ENCODE results near the gene ZNF827.

ZNF827 gene

GRCh38 chr4:145867406-145867805, 71.2 kb downstream of the ZNF827 start (continued):
- TF ChIP-seq ZNF565 (CRISPR knock-in tag; conservative IDR thresholded peaks at IDR 0.05; ENCODE audit: low read depth) (no peak), RARB (CRISPR knock-in tag; IDR thresholded peaks at IDR 0.05) (no peak), ZFP30 (CRISPR knock-in tag; IDR thresholded peaks at IDR 0.05) (no peak), TCF4 (CRISPR knock-in tag; IDR thresholded peaks at IDR 0.05; ENCODE audit: borderline replicate concordance) (no peak), PPARA (CRISPR knock-in tag; IDR thresholded peaks at IDR 0.05; ENCODE audit: borderline replicate concordance) (no peak), CREB5 (CRISPR knock-in tag; IDR thresholded peaks at IDR 0.05; ENCODE audit: low read depth) (no peak)
- TF ChIP-seq, protein P1, sequence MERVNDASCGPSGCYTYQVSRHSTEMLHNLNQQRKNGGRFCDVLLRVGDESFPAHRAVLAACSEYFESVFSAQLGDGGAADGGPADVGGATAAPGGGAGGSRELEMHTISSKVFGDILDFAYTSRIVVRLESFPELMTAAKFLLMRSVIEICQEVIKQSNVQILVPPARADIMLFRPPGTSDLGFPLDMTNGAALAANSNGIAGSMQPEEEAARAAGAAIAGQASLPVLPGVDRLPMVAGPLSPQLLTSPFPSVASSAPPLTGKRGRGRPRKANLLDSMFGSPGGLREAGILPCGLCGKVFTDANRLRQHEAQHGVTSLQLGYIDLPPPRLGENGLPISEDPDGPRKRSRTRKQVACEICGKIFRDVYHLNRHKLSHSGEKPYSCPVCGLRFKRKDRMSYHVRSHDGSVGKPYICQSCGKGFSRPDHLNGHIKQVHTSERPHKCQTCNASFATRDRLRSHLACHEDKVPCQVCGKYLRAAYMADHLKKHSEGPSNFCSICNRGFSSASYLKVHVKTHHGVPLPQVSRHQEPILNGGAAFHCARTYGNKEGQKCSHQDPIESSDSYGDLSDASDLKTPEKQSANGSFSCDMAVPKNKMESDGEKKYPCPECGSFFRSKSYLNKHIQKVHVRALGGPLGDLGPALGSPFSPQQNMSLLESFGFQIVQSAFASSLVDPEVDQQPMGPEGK (CRISPR knock-in tag; IDR thresholded peaks at IDR 0.05; ENCODE audit: borderline replicate concordance): no peak
- TF ChIP-seq, protein P2, sequence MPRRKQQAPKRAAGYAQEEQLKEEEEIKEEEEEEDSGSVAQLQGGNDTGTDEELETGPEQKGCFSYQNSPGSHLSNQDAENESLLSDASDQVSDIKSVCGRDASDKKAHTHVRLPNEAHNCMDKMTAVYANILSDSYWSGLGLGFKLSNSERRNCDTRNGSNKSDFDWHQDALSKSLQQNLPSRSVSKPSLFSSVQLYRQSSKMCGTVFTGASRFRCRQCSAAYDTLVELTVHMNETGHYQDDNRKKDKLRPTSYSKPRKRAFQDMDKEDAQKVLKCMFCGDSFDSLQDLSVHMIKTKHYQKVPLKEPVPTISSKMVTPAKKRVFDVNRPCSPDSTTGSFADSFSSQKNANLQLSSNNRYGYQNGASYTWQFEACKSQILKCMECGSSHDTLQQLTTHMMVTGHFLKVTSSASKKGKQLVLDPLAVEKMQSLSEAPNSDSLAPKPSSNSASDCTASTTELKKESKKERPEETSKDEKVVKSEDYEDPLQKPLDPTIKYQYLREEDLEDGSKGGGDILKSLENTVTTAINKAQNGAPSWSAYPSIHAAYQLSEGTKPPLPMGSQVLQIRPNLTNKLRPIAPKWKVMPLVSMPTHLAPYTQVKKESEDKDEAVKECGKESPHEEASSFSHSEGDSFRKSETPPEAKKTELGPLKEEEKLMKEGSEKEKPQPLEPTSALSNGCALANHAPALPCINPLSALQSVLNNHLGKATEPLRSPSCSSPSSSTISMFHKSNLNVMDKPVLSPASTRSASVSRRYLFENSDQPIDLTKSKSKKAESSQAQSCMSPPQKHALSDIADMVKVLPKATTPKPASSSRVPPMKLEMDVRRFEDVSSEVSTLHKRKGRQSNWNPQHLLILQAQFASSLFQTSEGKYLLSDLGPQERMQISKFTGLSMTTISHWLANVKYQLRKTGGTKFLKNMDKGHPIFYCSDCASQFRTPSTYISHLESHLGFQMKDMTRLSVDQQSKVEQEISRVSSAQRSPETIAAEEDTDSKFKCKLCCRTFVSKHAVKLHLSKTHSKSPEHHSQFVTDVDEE (CRISPR knock-in tag; IDR thresholded peaks at IDR 0.05): no peak

DNA sequence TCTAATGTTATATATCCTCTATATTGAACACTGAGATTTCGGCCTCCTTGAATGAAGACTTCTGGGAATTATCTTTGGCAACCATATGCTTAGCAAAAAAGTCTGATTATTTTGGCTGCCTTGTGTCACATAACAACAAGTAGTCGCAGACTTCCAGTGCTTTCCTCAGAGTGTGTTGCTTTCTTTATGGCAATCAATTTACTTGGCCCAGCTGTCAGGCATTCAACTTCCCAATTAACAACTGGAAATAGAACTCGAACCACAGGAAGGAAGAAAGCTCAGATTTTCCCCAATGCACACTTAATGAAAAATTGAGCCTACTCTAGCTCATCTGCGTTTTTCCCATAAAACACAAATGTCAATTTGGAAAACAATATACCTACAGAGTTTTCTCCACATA, 71.6 kb downstream of the ZNF827 start:
- TF ChIP-seq ZNF565 (CRISPR knock-in tag; conservative IDR thresholded peaks at IDR 0.05; ENCODE audit: low read depth): no peak
- no peak for TF ChIP-seq BACH2 (CRISPR knock-in tag; IDR thresholded peaks at IDR 0.05; ENCODE audit: borderline replicate concordance)
- no peak for TF ChIP-seq ZNF70 (CRISPR knock-in tag; IDR thresholded peaks at IDR 0.05)
- TF ChIP-seq TCF4 (CRISPR knock-in tag; IDR thresholded peaks at IDR 0.05; ENCODE audit: borderline replicate concordance): no peak
- no peak for TF ChIP-seq CREB5 (CRISPR knock-in tag; IDR thresholded peaks at IDR 0.05; ENCODE audit: low read depth)
- no peak for TF ChIP-seq ZFP3 (CRISPR knock-in tag; IDR thresholded peaks at IDR 0.05)
- TF ChIP-seq TOX (CRISPR knock-in tag; IDR thresholded peaks at IDR 0.05; ENCODE audit: borderline replicate concordance): no peak
- no peak for TF ChIP-seq ARNTL (CRISPR knock-in tag; IDR thresholded peaks at IDR 0.05; ENCODE audit: borderline replicate concordance, low read depth)
- no peak for TF ChIP-seq CSDC2 (CRISPR knock-in tag; IDR thresholded peaks at IDR 0.05)
- TF ChIP-seq, protein P2 (CRISPR knock-in tag; IDR thresholded peaks at IDR 0.05): no peak
- ATAC-seq: no peak

- ATAC-seq: peak; percentile 14; the same call in 2 of the 3 replicates
- TF ChIP-seq CREB5 (CRISPR knock-in tag; IDR thresholded peaks at IDR 0.05; ENCODE audit: low read depth) (no peak), ZNF70 (CRISPR knock-in tag; IDR thresholded peaks at IDR 0.05) (no peak), BACH2 (CRISPR knock-in tag; IDR thresholded peaks at IDR 0.05; ENCODE audit: borderline replicate concordance) (no peak), RARB (CRISPR knock-in tag; IDR thresholded peaks at IDR 0.05) (no peak), ISL1 (CRISPR knock-in tag; IDR thresholded peaks at IDR 0.05) (no peak), ZNF565 (CRISPR knock-in tag; conservative IDR thresholded peaks at IDR 0.05; ENCODE audit: low read depth) (no peak), ZFP3 (CRISPR knock-in tag; IDR thresholded peaks at IDR 0.05) (no peak), TCF4 (CRISPR knock-in tag; IDR thresholded peaks at IDR 0.05; ENCODE audit: borderline replicate concordance) (no peak), CSDC2 (CRISPR knock-in tag; IDR thresholded peaks at IDR 0.05) (no peak), GLIS3 (CRISPR knock-in tag; IDR thresholded peaks at IDR 0.05) (no peak), SNAI2 (CRISPR knock-in tag; IDR thresholded peaks at IDR 0.05) (no peak)
Observed at GRCh38 chr4:145865274-145865941, 73.2 kb downstream of the ZNF827 start.
